GM21367 (cell line): ENCODE measurements around the gene APLN.

Experiments
- ATAC-seq: cut with Tn5 transposase; IDR thresholded peaks from one replicate; pipeline ENCODE4 v1.9.1; 2021; ENCODE audit not compliant: unreplicated experiment

Gene APLN

GRCh38 chrX:129641941-129642340, 12.8 kb downstream of the APLN start:
- no peak for ATAC-seq

DNA sequence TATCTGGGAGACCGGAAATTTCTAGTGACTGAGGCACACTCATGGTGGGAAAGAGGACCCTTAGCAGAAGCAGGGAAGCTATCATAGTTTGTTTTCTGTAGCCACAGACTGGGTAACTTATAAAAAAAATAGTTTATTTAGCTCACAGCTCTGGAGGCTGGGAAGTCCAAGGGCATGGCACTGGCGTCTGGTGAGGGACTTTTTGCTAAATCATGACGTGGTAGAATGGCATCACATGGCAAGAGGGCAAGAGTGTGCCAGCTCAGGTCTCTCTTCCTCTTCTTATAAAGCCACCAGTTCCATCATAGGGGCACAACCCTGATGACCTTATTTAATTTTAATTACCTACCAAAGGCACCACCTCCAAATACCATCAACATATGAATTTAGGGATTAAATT, 13.3 kb downstream of the APLN start:
- no peak for ATAC-seq

DNA sequence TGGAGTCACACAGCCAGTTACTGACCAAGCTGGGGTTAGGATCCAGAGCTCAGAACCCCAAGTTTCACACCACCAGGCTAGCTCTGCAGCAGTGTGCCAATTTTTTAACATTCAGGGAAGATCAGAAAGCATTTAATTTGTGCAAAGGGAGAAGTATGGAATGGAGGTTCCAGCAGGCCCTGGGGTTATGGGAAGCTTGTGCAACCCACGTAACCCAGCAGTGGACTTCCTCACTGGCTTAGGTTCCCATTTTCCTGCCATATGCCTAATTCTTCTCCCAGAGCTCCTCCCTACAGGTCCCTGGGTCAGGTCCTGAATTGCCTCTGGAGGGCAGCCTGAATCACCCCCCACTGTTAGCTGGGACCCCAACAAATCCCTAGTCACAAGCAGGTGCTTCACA, 14.0 kb downstream of the APLN start:
- no peak for ATAC-seq

GRCh38 chrX:129638917-129639316, 15.8 kb downstream of the APLN start:
- ATAC-seq, result no peak

GRCh38 chrX:129637217-129638109, 17.3 kb downstream of the APLN start:
- no peak for ATAC-seq

DNA sequence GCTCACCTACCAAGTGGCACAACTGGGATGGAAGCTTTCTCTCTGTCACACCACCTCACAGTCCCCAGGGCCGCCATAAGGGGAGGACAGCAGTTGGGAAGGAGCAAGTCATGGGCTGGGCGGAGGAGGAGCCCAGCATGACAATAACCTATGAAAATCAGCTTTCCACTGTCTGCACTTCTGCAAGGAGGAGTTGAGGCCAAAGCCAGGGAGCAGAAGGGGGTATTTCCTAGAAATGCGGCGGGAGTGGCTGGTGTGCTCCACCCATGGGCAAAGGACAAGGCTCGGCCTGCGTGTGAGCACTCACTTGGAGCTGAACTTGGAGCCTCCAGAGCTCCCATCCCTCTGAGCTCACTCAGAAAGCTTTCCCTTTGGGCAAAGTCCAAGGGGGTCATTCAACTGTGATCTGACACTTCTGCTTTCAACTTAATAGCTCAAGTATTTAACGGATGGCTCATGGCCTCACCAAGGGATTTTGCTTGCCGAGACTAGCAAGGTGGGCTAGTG, 18.5 kb downstream of the APLN start:
- ATAC-seq, result no peak

- ATAC-seq, result no peak
Observed at GRCh38 chrX:129634541-129634940, 20.2 kb downstream of the APLN start.

GRCh38 chrX:129632443-129632842, 22.3 kb downstream of the APLN start:
- ATAC-seq, result no peak

GRCh38 chrX:129631849-129632248, 22.9 kb downstream of the APLN start:
- no peak for ATAC-seq

DNA sequence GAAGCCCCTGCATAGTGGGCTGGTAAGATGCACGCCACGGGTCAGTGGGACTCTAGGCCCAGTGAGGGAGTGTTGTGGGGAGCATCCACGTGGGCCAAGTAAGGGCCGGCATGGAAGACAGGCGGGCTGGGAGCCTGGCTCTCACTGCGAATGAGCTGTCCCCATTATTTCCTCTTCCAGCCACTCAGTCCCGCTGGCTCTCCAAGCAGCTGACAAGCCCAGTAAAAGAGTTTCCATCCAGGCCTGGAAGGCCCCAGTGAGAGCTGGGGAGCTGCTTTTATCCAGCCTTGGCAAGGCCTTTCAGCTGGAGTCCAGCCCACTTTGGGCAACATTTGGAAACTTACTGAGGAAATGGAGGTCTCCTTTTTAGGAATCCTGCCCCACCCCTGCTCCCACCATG, 24.9 kb downstream of the APLN start:
- no peak for ATAC-seq

DNA sequence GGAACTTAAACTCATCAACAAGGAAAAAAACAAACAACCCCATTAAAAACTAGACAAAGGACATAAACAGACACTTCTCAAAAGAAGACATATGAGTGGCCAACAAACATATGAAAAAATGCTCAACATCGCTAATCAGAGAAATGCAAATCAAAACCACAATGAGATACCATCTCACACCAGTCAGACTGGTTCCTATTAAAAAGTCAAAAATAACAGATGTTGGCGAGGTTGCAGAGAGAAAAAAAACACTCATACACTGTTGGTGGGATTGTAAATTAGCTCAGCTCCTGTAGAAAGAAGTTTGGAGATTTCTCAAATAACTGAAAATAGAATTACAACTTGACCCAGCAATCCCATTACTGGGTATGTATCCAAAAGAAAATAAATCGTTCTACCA, 28.7 kb downstream of the APLN start:
- no peak for ATAC-seq

- no peak for ATAC-seq
Observed at GRCh38 chrX:129622757-129623301, 31.9 kb downstream of the APLN start.

DNA sequence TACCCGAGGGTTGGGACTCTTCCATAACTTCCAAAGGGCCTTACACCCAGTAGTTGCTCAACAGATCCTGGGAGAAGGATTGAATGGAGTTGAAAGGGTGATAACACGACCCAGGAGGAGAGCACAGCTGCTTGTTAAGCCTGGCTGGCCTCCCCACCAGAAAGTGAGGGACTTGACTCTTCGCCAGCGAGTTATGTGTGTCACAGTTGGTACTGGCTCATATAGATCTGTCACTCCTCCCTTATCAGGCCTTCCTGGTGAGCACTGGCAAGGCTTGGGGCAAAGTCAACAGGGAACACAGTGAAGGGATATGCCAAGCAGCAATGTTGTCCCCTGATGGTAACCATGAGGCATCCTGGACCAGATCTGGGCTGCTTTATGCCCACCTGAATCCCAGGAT, 35.8 kb downstream of the APLN start:
- no peak for ATAC-seq

DNA sequence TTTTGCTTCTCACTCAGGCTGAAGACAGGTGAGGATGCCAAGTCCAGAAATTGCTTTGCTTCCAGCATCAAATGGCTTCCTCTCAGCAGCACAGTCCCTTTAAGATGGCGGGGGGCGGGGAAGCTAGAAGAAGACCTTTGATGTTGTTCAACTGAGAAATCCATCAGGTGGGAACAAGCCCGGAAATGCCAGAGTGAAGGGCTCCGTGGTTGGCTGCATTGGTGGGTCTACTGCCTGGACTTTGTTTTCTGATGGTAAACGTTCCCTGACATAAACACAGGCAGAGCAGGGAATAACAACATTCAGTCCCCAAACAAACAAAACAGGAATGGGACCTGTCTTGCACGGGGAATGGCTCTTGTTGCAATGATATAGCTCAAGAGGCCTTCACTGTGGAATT, 37.3 kb downstream of the APLN start:
- ATAC-seq, result no peak

DNA sequence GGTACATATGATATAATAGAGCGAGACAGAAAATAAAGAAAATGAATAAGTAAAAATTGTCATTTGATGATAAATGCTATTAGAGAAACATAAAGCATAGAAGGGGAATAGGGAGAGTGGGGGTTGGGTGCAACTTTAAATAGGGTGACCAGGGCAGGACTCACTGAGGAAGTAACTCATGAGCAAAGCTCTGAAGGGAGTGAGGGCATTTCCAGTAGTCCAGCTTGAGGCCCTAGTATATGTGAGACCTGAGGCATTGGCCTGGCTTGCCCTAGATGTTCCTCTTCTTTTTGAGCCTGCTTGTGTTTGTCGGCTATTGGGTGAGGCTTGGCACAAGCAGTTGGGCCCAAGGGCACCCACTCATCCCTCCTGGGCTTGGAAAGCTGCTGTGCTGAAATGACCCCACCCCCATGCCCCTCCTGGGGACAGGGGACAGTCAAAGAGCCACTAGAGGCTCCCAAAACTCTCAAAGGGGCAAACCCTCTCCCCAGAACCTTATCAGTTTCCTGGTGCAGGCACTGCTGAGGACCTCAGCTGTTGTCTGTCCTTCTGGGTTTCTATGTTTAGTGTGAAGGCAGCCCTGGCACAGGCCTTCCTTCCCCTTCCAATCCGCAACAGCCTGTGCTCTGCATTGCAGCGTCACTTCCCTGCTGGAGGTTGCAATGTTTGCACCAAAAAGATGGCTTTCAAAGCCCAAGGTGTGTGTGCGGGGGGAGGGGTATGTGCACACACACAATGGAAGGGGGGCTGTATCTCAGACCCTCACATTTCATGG, 40.1 kb downstream of the APLN start:
- ATAC-seq, result no peak

DNA sequence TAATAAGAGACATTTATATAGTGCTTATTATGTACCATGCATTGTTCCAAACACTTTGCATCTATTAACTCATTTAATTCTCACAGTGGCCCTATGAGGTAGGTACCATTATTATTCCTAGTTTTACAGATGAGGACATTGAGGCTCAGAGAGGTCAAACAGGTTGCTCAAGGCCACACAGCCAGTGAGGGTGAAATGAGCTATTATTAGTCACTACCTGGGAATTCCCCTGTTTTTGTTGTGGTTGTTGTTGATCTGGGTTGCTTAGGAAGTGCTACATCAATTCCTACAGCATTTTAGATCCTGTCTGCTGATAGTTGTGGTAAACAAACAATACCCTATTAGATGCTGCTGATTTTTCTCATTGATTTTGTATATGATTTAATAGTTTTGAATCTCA, 41.2 kb downstream of the APLN start:
- no peak for ATAC-seq

GRCh38 chrX:129612396-129612795, 42.4 kb downstream of the APLN start:
- no peak for ATAC-seq

DNA sequence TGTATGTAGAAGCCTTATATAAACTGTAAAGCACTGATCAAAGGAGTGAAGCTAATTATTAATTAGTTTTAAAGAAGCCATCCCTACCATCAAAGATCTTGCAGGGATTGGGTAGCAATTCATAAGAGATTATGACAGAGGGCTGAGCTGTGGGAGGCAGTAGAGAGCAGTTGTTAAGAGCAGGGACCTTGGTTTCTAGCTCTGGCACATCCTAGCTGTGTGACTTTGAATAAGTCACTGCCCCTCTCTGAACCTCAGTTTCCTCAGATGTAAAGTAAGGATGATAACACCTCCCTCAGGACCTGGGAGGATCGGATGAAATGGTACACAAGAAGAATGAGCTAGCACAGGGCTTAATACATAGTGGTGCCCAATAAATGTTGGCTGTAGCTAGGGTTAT, 45.4 kb downstream of the APLN start:
- no peak for ATAC-seq

DNA sequence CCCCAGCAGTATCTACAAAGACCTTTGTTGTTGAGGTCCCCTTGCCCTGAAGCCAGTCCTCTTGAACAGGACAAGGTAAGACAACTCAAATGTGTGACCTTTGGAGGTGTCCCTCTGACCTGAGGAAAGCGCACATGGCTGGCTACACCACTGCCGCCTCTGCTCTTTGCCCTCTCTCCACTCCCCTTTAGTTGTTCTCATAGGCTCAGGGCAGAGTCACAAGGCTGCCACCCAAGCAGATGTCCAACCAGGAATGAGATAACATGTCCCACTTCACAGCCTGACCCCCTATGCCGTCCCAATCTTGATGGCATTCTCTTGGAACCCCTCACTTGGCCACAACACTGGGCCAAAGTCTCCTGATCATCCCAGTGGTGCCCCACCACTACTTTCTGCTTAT, 46.3 kb downstream of the APLN start:
- ATAC-seq, result no peak

GRCh38 chrX:129606918-129607317, 47.8 kb downstream of the APLN start:
- ATAC-seq, result no peak

DNA sequence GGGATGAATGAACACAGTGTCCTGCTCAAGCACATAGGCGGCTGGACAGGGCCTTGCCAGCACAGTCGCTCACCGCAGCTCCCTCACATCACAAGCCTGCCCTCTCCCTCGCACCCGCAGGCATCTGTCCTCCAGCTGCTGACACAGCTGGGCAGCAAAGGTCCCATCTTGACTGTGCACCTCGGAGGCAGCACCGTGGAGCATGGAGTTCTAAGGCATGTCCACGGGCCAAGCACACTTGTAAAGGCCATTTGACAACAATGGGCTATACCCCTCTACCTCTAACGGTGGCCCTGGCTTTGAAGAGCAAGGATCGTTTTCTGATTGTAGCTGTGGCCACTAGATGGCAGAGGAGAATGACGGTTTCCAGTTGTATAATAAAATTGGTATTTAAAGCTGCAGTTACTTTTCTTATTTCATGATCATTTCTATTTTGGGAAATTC, 53.8 kb downstream of the APLN start:
- no peak for ATAC-seq

- no peak for ATAC-seq
Observed at GRCh38 chrX:129599996-129600395, 54.8 kb downstream of the APLN start.
